Medulla oblongata (tissue), 1 donor: Measurements from ENCODE around the gene HOXD11.

Source experiments
- DNase-seq: peaks from one replicate; pipeline ENCODE4 v3.0.0-alpha.2; 2015; ENCODE audit errors: extremely low spot score

HOXD11 gene

DNA sequence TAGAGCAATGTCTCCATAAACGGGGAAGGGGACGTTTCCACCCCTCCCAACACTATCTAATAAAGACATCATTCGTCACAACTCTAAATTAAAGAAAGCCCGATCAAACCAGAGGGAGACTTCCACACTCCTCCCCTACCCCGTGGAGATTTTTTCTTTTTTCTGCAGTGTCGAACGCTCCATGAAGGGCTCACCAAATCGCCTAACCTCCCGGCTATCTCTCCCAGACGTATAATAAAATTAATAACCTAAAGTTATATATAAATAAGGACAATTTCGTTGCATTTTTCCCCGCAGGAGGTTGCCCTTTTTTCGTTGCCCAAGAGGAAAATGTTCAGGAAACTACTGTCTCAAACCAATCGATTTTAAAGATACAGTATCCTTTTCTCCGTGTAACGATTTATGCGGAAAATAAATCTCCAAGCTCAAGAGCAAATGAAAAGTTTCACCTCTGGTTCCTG lies 25.7 kb upstream of the HOXD11 start:
- no peak for DNase-seq

DNA sequence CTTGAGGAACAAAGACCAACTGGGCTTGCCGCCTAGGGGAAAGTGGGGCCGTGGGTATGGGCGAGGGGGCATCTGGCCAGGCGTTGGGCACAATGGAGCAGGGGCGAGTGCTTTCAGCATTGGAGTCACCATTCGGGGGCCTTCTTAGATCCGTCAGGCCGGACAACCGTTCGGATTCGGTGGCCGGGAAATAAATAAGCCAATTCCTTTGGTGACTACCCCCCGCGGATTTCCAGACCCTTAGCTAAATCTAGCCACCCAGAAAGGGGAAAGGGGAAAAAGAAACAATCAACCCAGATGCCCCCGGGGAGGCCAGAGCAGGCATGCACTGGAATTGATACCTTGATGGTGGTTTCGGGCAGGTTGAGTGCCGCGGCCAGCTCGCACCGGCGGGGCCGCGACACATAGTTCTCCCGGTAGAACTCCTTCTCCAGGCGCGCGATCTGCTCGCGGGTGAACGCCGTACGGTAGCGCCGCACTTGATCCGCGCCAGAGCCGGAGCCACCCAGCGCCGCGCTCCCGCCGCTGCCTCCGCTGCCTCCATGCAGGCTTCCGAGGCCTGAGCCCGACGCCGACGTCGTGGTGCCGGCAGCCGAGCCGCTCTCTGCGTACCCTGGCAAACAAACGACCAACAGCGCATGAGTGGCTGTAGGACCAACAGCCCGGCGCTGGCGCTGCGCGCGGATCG lies 25.1 kb upstream of the HOXD11 start:
- no peak for DNase-seq

DNA sequence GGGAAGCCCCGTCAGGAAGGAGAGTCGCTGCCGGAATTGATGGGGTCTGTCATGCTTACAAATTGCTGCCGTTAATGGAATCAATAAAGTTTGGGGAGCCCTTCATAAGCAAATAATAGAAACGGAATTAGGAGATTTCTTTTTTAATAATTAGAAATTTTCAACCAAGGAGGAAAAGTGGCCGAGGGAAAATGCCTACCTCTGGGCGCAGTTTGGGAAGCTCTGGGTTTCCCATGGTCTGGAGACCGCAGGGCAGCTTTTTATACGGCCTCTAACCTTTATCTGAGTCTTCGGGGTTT lies 24.6 kb upstream of the HOXD11 start:
- no peak for DNase-seq

GRCh38 chr2:176082824-176083751 lies 24.0 kb upstream of the HOXD11 start:
- DNase-seq, result no peak

DNA sequence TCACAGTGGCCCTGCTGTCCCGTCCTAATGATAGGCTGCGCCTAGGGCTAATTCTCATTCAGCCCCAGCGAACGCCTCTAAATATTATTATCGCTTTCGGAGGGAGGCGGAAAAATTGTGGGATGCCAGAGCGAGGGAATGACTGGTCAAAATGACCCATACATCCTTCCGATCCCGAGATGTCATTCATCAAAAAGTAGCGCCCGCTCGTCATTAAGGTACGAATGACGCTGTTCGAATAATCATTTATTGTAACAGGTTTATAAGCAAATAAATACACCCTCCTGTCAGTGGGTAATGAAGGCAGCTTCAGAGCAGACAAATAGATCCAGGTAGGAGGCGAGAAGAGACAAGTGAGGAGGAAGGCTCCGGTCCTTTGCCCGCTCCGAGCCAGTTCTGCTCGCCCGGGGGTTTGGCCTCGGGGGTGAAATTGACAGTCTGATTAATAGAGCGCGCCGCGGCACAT lies 23.3 kb upstream of the HOXD11 start, which contains the start of gene EVX2:
Gene EVX2, minus strand, starts transcription at position 167 of the 466 bp plus-strand sequence. CDS start 186 bp downstream, outside the sequence.
- DNase-seq, result no peak

DNA sequence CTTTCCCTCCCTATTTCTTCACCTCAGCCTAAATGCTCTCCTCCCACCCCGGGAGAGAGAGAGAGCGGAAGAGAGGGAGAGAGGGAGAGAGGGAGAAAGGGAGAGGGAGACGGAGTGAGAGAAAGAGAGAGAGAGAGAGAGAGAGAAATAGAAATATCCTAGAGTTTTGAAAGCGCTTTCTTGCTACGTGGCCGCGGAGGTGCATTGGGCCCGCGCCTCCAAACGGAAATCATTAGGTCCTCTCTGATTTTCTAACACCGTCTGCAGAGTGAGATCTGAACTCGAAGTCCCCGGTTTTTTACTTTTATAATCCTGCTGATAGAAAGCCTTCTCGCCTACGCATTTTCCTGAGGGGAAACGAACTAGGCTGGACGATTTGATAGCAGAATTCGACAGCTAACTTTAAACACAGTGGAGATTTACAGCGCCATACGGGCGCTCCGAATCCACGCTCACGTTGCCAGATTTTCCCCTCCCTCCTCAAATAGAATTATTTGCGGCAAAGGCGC lies 22.4 kb upstream of the HOXD11 start:
- DNase-seq, result no peak

DNA sequence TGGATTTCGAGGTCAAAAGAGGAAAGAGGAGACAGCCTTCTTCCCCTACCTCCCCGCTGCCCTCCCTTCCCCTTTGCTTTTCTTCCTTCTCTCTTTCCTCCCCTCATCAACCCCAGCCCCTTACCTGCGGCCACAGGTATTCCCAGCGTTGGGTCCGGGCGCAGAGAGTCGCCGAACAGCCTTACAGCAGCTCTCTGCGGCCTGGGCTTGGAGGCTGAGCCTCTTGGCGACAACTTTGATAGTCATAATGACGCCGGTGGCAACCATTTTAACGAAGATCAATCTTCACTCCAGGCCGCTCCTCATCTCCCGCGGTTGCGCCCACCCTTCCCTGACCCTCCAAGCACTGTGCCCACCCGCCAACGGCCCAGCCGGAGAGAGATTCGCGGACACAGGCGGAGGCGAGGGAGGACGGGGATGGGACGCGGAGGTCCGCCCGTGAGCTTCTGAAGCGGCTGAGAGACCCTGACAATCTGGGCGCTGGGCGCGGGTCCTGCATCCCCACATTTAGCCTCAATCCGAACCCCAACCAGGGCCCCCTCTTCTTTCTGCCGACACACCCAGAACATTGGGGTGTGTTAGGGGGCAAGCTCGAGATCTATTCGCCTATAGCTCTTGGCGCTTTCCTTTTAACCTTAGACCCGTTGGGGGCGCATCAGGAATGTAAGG lies 21.8 kb upstream of the HOXD11 start:
- DNase-seq, result no peak

DNA sequence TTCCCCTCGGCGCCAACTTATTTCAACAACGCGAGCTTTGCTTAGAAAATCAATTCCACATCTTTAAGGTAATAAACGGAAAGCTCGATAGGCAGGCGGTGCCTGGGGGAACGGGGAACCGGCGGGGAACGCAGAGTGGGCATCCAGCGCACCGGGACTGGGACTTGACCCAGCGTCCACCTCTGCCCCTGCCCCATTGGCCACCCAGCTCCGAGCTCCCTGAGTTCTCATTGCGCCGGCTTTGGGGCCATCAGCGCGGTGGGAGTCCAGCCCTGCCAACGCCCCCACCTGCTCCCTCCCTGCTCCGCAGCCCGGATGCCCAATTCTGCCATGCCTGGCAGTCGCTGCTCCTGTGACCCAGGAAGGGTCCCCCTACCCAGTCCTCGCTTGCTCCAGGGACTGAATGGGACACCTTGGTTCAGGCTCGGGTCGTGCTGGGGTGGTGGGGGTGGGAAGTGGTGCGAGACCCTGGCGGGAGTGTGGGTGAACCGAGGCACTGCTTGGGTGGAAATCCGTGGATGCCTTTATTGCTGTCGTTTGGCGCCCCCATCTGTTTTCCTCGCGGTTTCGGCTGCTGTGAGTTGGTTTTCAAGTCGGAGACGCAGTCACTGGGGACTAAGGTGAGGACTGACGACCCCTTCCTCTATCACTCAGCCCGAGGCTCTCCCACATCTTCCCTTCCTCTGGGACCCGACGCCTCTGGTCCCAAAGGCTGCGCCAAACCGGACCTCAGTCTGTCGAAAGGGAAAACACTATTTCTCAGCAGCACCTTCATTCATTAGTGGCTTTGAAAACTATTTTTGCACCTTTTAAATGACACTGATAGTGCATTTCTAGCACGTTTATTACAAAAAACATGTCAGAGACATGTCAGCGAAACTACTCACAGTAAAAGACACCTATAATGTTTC lies 21.0 kb upstream of the HOXD11 start:
- peak; percentile 65 for DNase-seq

DNA sequence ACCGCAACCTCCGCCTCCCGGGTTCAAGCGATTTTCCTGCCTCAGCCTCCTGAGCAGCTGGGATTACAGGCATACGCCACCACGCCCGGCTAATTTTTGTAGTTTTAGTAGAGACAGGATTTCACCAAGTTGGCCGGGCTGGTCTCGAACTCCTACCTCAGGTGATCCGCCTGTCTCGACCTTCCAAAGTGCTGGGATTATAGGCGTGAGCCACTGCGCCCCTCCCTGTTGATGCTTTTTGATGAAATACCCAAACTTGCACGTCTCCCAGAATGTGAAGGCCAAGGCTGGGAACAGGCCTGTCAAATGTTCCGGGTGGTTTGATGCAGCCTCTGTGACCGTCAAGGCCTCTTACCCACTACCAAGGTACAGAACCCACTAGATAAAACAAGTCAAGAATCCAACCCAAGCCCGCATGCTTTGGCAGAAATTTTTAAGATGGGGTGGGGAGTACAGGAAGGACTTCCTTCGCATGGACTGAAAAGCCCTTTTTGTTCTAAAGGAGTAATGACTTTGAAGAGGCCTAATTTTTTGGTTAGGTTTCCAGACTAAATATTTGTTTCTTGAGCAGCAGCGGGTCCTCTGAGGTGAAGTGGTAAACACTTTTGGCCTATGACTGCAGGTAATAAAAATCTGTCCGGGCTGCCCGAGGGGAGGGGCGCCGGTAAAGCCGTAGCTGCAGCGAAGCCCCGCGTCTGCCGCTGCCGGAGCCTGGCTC lies 19.6 kb upstream of the HOXD11 start:
- DNase-seq, result no peak

- DNase-seq, result peak; percentile 67
Observed at GRCh38 chr2:176088048-176088936, 18.8 kb upstream of the HOXD11 start.

DNA sequence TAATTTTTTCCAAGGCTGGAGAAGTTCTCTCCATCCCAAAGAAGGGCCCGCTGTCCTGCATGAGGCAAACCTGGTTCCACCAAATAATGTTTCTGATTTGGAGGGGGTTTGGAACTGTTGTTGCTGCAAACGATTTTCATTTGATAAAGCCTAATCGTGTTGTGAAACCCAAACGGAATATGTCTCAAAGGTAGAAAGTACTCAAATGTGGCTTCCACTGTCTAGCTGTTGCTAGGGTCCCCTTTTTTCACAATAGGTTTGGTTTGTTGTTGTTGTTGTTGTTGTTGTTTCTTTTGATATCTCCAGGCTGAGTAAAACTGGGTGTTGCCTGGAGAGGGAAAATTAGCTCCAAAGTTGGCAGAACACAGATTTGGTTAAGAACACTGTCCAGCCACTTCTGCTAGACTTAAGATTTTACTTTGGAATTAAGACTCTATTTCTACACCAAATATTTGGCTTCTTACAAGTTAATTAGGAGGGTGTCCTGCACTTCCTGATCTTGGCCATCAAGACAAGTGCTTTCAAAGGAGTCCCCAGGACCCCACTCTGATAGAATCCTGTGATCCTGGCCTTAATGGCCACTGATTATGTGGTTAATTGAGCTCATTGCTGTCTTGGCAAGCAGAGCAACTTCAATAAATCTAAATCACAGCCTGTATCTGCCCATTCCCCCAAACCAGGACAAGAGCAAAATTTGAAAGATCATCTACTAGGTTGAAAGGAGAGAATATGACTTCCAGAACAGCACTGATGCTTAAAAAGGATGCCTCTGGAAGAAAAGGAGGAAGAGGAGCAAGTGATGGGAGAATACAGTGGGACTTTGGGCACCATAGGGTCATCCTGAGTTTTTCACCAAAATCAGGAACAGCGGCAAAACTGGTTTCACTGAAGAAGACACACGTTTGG lies 17.9 kb upstream of the HOXD11 start:
- no peak for DNase-seq

- DNase-seq, result no peak
Observed at GRCh38 chr2:176089843-176090395, 17.2 kb upstream of the HOXD11 start.

DNA sequence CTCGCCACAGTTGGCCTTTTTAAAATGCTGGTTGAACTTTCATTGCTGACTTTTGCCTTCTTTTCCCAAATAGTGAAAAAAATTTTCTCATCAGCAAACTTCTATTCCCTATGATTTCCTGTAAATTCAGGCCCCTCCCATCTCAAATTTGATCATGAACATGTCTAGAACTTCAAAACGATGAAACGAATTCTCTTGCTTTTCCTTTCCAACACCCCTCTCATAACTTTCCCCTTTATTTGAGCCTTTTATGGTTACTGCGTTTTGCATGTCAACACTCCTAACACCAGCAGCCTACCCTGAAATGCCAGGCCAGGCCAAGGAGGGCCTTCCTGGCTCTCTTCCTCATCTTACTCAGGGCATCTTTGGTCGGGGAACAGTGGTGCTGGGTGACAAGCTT lies 16.2 kb upstream of the HOXD11 start:
- no peak for DNase-seq

DNA sequence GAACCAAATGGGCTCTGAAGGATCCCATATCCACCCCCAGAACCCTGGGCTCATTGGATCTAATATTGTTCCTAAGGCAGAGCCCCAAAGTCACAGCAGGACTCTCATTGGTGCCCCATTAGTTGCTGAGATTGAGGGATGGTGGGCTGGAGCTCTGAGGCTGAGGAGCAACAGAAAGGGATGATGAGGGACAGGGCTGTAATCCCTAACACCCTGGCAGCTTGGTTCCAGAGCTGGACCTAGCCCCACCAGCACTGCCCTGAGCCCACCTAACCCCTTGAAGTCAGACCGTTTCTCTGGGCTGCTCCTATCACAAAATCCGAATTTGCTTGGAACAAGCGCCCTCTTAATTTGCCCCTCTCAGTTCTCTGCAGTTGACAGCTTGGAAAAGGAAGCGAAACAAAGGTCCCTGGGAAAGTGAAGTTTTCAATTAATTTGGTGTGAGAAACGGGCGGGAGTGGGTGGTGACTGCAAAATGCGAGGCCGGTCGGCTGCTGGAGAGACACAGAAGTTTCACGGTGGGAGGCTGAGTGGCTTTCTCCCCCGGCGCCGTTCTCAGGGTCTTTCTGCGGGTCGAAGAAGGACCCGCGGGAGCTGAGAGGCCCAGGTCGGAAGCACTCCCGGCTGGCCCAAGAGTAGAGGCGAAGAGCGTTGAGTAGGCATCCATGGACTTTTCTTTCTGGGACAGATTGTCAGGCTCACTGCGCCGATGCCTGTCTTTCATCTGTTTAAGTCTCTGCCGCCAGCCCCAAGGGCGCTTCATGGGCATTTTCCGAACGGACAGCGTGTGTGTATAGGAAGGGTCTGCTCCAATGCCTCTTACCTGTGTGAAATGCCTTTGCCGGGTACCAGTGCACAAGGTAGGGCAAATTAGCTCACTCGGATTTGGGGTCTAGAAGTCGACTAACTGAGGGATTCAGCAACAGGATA lies 15.5 kb upstream of the HOXD11 start:
- no peak for DNase-seq

GRCh38 chr2:176092270-176093144 lies 14.6 kb upstream of the HOXD11 start, which contains the start of gene HOXD13:
HOXD13 (plus strand) TSS chr2:176092721; CDS start chr2:176092891, 170 bp downstream.
- DNase-seq, result no peak
